Spinal cord (tissue), 10 donors: Measurements from ENCODE around the gene KRTCAP3. TPM values are rescaled to one million over a fixed set of nuclear protein-coding genes. Genes with fewer than 3 reads are reported as not detected.

ENCODE experiments used
- DNase-seq, 6 donors: peaks; one replicate each; pipeline versions ENCODE4 v3.0.0 to v3.0.0-alpha.2; 2013 to 2015; ENCODE audit warnings: low spot score in 6 of 6, low read depth in 4 of 6
- H3K27ac ChIP-seq: one replicate; pipeline ENCODE4 v1.5.1; 2013; ENCODE audit warnings: low read depth, low read length, control low read depth
- H3K27me3 ChIP-seq: one replicate; pipeline ENCODE4 v1.6.1; 2013; ENCODE audit warnings: low read length; ENCODE audit not compliant: control insufficient read depth, insufficient read depth
- H3K36me3 ChIP-seq: one replicate; pipeline ENCODE4 v1.6.1; 2013; ENCODE audit warnings: low read length; ENCODE audit not compliant: control insufficient read depth, insufficient read depth
- H3K4me1 ChIP-seq: one replicate; pipeline ENCODE4 v1.6.1; 2013; ENCODE audit warnings: low read length; ENCODE audit not compliant: control insufficient read depth, insufficient read depth
- H3K4me3 ChIP-seq: one replicate; pipeline ENCODE4 v1.5.1; 2013; ENCODE audit warnings: low read depth, low read length, control low read depth
- H3K9me3 ChIP-seq: one replicate; pipeline ENCODE4 v1.6.1; 2013; ENCODE audit warnings: low read length; ENCODE audit not compliant: control insufficient read depth, insufficient read depth
- WGBS: methylation state at CpG from one replicate; pipeline ENCODE4 v1.1.5; 2013; ENCODE audit warnings: missing lambda C conversion rate; ENCODE audit not compliant: insufficient coverage; 5-methylcytosine and 5-hydroxymethylcytosine counted together
- polyA plus RNA-seq, 2 donors: library from polyadenylated mRNA; unstranded; fragments of 120-200 nt; gene quantifications; one replicate each; pipeline ENCODE4 v1.2.1, GENCODE V29; 2013; ENCODE audit not compliant: insufficient read length in 2 of 2
- total RNA-seq, 2 donors: library from RNA; depleted of rRNA in 1 of 2; stranded (reverse); fragments of 120-200 nt in 1 of 2; fragments of >200 nt in 1 of 2; gene quantifications; one replicate each; pipeline versions ENCODE4 v1.2.3 to v1.2.4, GENCODE V29; 2013 to 2014
- donor health status: healthy.

KRTCAP3 gene
- total and polyA plus RNA-seq, 4 donors = 0.72 to 5.2 (median 2.6) TPM; not detected in 1

- peaks cover 53% of the 10 kb centered on the region for H3K36me3 ChIP-seq
- WGBS = 85% methylated on average over 6 of the region's 8 CpGs
These were observed 18.9 kb downstream of the KRTCAP3 start for GRCh38 chr2:27461118-27461517.

GRCh38 chr2:27464443-27464842, 22.3 kb downstream of the KRTCAP3 start:
- Histone ChIP-seq H3K36me3 (peaks cover 31% of the 10 kb centered on the region), H3K9me3 (no peaks in the 10 kb centered on the region), H3K4me3 (no peak overlapping the region), H3K4me1 (no peaks in the 10 kb centered on the region), H3K27me3 (no peaks in the 10 kb centered on the region), H3K27ac (no peak overlapping the region)
- DNase-seq = no peak
- WGBS = 100% methylated on average over 4 of the region's 7 CpGs

More at GRCh38 chr2:27461118-27461517, 18.9 kb downstream of the KRTCAP3 start:
- H3K4me3 ChIP-seq = no peak overlapping the region
- no peaks in the 10 kb centered on the region for H3K9me3 ChIP-seq
- no peaks in the 10 kb centered on the region for H3K27me3 ChIP-seq
- no peak overlapping the region for H3K27ac ChIP-seq
- H3K4me1 ChIP-seq = no peaks in the 10 kb centered on the region
- peak in 1 of 6 donors; percentile 10 for DNase-seq

GRCh38 chr2:27471961-27472360, 29.8 kb downstream of the KRTCAP3 start:
- WGBS = 91% methylated on average over 1 of the region's 5 CpGs
- peaks cover 26% of the 10 kb centered on the region for H3K36me3 ChIP-seq
- DNase-seq = no peak
- H3K4me1 ChIP-seq = no peaks in the 10 kb centered on the region
- H3K9me3 ChIP-seq = no peaks in the 10 kb centered on the region
- H3K4me3 ChIP-seq = no peak overlapping the region
- H3K27me3 ChIP-seq = no peaks in the 10 kb centered on the region
- no peak overlapping the region for H3K27ac ChIP-seq

- H3K27ac ChIP-seq = no peak overlapping the region
- no CpG with 5 or more reads among the region's 3 CpGs for WGBS
- H3K27me3 ChIP-seq = no peaks in the 10 kb centered on the region
- peaks cover 43% of the 10 kb centered on the region for H3K36me3 ChIP-seq
- H3K4me3 ChIP-seq = no peak overlapping the region
- H3K9me3 ChIP-seq = no peaks in the 10 kb centered on the region
- no peak for DNase-seq
- peaks cover 7% of the 10 kb centered on the region for H3K4me1 ChIP-seq
These were observed 43.3 kb downstream of the KRTCAP3 start for GRCh38 chr2:27485496-27485895.

- peak overlapping the region; percentile 87 for H3K4me3 ChIP-seq
- H3K27me3 ChIP-seq = no peaks in the 10 kb centered on the region
- peaks cover 29% of the 10 kb centered on the region for H3K36me3 ChIP-seq
- peak overlapping the region; percentile 54 for H3K27ac ChIP-seq
- DNase-seq = no peak
- 0% methylated on average over 2 of the region's 11 CpGs for WGBS
- H3K9me3 ChIP-seq = no peaks in the 10 kb centered on the region
- H3K4me1 ChIP-seq = peaks cover 11% of the 10 kb centered on the region
These were observed 46.9 kb downstream of the KRTCAP3 start for GRCh38 chr2:27489118-27489497.

GRCh38 chr2:27489498-27490397, 47.6 kb downstream of the KRTCAP3 start, which contains the start of gene IFT172:
Gene IFT172, minus strand, starts transcription at chr2:27489743. Its CDS starts 90 bp downstream, at chr2:27489653.
- Histone ChIP-seq H3K4me1 (peaks cover 16% of the 10 kb centered on the region), H3K36me3 (peaks cover 22% of the 10 kb centered on the region), H3K4me3 (peak within 1 kb of the TSS; percentile 87), H3K27ac (peak within 1 kb of the TSS; percentile 54), H3K27me3 (no peaks in the 10 kb centered on the region), H3K9me3 (no peaks in the 10 kb centered on the region)
- WGBS = 3% methylated on average over 34 of the region's 43 CpGs
- peak; percentile 92 to 100 (median 97) for DNase-seq

GRCh38 chr2:27492557-27492956, 50.4 kb downstream of the KRTCAP3 start:
- peaks cover 2% of the 10 kb centered on the region for H3K27me3 ChIP-seq
- peaks cover 18% of the 10 kb centered on the region for H3K36me3 ChIP-seq
- no peak overlapping the region for H3K27ac ChIP-seq
- no peak overlapping the region for H3K4me3 ChIP-seq
- no peaks in the 10 kb centered on the region for H3K9me3 ChIP-seq
- 69% methylated on average over 3 of the region's 4 CpGs for WGBS
- DNase-seq = no peak
- peaks cover 22% of the 10 kb centered on the region for H3K4me1 ChIP-seq

- Histone ChIP-seq H3K36me3 (peaks cover 18% of the 10 kb centered on the region), H3K9me3 (no peaks in the 10 kb centered on the region), H3K27me3 (peaks cover 2% of the 10 kb centered on the region), H3K27ac (no peak overlapping the region), H3K4me1 (peaks cover 19% of the 10 kb centered on the region), H3K4me3 (no peak overlapping the region)
- no peak for DNase-seq
- WGBS = 85% methylated on average over 9 of the region's 13 CpGs
These were observed 51.7 kb downstream of the KRTCAP3 start for GRCh38 chr2:27493948-27494283.
